Measurements from ENCODE around the gene VEGFB. TPM values are rescaled to one million over a fixed set of nuclear protein-coding genes. Genes with fewer than 3 reads are reported as not detected.

The VEGFB gene
- total RNA-seq, 1 donor from 2014 or later: 2.3 TPM

GRCh38 chr11:64198511-64198910, 35.9 kb upstream of the VEGFB start:
- H3K9me3 ChIP-seq (ENCODE audit: low read depth): no peaks in the 10 kb centered on the region
- no peak overlapping the region for H3K27ac ChIP-seq
- no peak overlapping the region for H3K9ac ChIP-seq
- Mint-ChIP-seq H3K4me3 (no peak overlapping the region), H3K27ac (no peak overlapping the region), H3K9me3 (no peaks in the 10 kb centered on the region), H3K27me3 (ENCODE audit: insufficient read depth, low read depth) (peaks cover 2% of the 10 kb centered on the region), H3K36me3 (peaks cover 50% of the 10 kb centered on the region), H3K4me1 (peaks cover 4% of the 10 kb centered on the region)
- H3K79me2 ChIP-seq (ENCODE audit: low read depth): peaks cover 11% of the 10 kb centered on the region
- H3K4me2 ChIP-seq: no peak overlapping the region
- H3K27me3 ChIP-seq: no peaks in the 10 kb centered on the region
- H3K36me3 ChIP-seq: peaks cover 17% of the 10 kb centered on the region
- TF ChIP-seq CTCF (IDR thresholded peaks at IDR 0.05) (no peak), EZH2 (IDR thresholded peaks at IDR 0.05) (no peak), EZH2phosphoT487 (IDR thresholded peaks at IDR 0.05) (no peak)
- peaks cover 38% of the 10 kb centered on the region for H4K20me1 ChIP-seq (ENCODE audit: low read depth)
- no peak overlapping the region for H3K4me3 ChIP-seq
- peaks cover 28% of the 10 kb centered on the region for H3F3A ChIP-seq (ENCODE audit: low read depth)
- H3K4me1 ChIP-seq: peaks cover 8% of the 10 kb centered on the region
- H2AFZ ChIP-seq (replicated peaks): no peak overlapping the region
- DNase-seq (ENCODE audit: low spot score): no peak

GRCh38 chr11:64201543-64201942, 32.8 kb upstream of the VEGFB start:
- Histone ChIP-seq H2AFZ (replicated peaks) (no peak overlapping the region), H3K4me3 (no peak overlapping the region), H3K27me3 (no peaks in the 10 kb centered on the region), H3K36me3 (peaks cover 5% of the 10 kb centered on the region), H3K4me2 (no peak overlapping the region), H3K4me1 (peaks cover 8% of the 10 kb centered on the region), H4K20me1 (ENCODE audit: low read depth) (peaks cover 61% of the 10 kb centered on the region), H3K9me3 (ENCODE audit: low read depth) (no peaks in the 10 kb centered on the region), H3K27ac (no peak overlapping the region), H3F3A (ENCODE audit: low read depth) (peaks cover 45% of the 10 kb centered on the region), H3K9ac (no peak overlapping the region), H3K79me2 (ENCODE audit: low read depth) (no peaks in the 10 kb centered on the region)
- Mint-ChIP-seq H3K36me3 (peaks cover 45% of the 10 kb centered on the region), H3K9me3 (no peaks in the 10 kb centered on the region), H3K4me3 (no peak overlapping the region), H3K27me3 (ENCODE audit: insufficient read depth, low read depth) (no peaks in the 10 kb centered on the region), H3K4me1 (peaks cover 12% of the 10 kb centered on the region), H3K27ac (no peak overlapping the region)
- DNase-seq (ENCODE audit: low spot score): no peak
- TF ChIP-seq EZH2 (IDR thresholded peaks at IDR 0.05) (no peak), EZH2phosphoT487 (IDR thresholded peaks at IDR 0.05) (no peak), CTCF (IDR thresholded peaks at IDR 0.05) (no peak)

- Histone ChIP-seq H3K9me3 (ENCODE audit: low read depth) (no peaks in the 10 kb centered on the region), H3K36me3 (peaks cover 1% of the 10 kb centered on the region), H3K4me2 (peak overlapping the region; percentile 8), H2AFZ (replicated peaks) (no peak overlapping the region), H3K27me3 (no peaks in the 10 kb centered on the region), H3K79me2 (ENCODE audit: low read depth) (no peaks in the 10 kb centered on the region), H3K9ac (no peak overlapping the region), H4K20me1 (ENCODE audit: low read depth) (peaks cover 52% of the 10 kb centered on the region), H3K4me3 (no peak overlapping the region), H3K27ac (peak overlapping the region; percentile 78), H3K4me1 (peaks cover 8% of the 10 kb centered on the region), H3F3A (ENCODE audit: low read depth) (peaks cover 40% of the 10 kb centered on the region)
- Mint-ChIP-seq H3K4me1 (peaks cover 13% of the 10 kb centered on the region), H3K36me3 (peaks cover 36% of the 10 kb centered on the region), H3K27me3 (ENCODE audit: insufficient read depth, low read depth) (no peaks in the 10 kb centered on the region), H3K27ac (peak overlapping the region; percentile 74), H3K9me3 (no peaks in the 10 kb centered on the region), H3K4me3 (no peak overlapping the region)
- DNase-seq (ENCODE audit: low spot score): peak; percentile 0
- TF ChIP-seq EZH2phosphoT487 (IDR thresholded peaks at IDR 0.05): no peak
- no peak for TF ChIP-seq EZH2 (IDR thresholded peaks at IDR 0.05)
- no peak for TF ChIP-seq CTCF (IDR thresholded peaks at IDR 0.05)
Measured at GRCh38 chr11:64202992-64203391, 31.4 kb upstream of the VEGFB start.
